Central memory CD4-positive, alpha-beta T cell (primary cell): ENCODE measurements around the gene PACSIN1.

Experiments used
- DNase-seq: peaks from one replicate; pipeline ENCODE4 v3.0.0; 2022

PACSIN1 gene

GRCh38 chr6:34515473-34516387 lies 49.9 kb downstream of the PACSIN1 start:
- no peak for DNase-seq

GRCh38 chr6:34516391-34517324 lies 50.8 kb downstream of the PACSIN1 start:
- no peak for DNase-seq

DNA sequence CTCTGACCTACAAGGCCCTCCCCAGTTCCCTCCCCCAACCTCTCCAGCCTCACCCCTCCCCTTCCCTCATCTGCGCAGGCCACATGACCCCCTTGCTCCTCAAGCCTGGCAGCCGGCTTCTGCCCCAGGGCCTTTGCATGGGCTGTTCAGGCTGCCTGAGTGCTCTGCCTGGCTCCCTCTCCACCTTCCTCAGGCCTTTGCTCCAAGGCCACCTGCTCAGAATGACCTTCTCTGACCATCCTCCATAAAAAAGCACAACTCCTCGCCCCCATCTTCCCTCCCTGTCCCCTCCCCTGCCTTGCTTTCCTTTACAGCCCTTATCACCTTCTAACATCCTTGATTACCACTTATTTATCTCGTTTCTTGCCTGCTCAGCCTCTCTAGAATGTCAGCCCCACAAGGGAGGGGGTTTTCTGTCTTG lies 51.6 kb downstream of the PACSIN1 start:
- no peak for DNase-seq

DNA sequence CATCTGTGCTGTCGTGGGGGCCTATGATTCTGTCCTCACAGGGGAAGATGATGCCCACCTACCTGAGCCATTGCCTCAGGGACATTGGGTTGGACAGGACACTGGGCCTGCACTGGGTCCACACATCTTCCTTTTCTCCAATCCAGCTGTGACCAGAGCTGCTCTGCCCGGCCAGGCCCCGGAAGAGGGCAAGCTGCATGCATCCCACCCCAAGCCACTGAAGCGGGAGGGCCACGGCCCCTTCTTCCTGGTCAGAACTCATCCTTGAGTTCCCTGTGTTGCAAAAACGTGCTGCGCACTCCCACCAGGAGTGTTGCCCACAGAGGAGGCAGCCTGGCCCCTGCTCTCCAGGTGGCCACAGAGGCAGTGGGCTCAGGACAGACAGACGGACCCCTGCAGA lies 52.1 kb downstream of the PACSIN1 start:
- DNase-seq: no peak

DNA sequence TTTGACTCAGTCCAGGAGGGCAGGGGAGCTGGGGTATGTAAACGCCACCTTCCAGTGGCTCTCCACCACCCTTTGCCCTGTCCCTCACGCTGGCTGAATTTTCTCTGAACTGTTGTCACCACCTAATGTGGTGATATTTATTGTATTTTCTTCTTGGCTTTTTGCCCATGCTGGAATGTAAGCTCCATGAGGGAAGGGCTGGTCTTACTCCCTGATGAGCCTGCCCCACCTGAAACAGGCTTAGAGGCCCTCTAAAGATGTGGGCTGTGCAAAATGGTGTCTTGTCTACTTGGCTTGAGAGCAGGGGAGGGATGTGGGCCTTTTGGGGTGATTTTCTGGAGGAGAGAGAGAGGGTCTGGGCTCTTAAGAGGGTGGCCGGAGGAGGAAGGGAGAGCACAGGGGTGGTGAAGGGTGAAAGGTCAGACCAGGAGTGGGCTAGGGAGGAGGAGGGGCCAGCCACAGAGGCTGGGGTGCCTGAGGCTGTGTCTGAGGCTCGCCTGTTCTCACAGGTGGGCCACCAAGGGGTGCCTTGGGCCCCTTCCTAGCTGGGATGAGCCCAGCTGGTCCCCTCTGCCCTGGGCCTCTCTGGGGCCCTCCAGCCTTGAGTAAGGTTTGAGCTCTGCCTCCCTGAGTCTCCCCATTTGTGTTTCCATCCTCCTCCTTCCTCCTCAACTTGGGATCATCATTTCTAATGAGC lies 52.9 kb downstream of the PACSIN1 start:
- no peak for DNase-seq

- no peak for DNase-seq
Observed at GRCh38 chr6:34519971-34520644, 54.2 kb downstream of the PACSIN1 start.

GRCh38 chr6:34520645-34521462 lies 55.0 kb downstream of the PACSIN1 start:
- no peak for DNase-seq

DNA sequence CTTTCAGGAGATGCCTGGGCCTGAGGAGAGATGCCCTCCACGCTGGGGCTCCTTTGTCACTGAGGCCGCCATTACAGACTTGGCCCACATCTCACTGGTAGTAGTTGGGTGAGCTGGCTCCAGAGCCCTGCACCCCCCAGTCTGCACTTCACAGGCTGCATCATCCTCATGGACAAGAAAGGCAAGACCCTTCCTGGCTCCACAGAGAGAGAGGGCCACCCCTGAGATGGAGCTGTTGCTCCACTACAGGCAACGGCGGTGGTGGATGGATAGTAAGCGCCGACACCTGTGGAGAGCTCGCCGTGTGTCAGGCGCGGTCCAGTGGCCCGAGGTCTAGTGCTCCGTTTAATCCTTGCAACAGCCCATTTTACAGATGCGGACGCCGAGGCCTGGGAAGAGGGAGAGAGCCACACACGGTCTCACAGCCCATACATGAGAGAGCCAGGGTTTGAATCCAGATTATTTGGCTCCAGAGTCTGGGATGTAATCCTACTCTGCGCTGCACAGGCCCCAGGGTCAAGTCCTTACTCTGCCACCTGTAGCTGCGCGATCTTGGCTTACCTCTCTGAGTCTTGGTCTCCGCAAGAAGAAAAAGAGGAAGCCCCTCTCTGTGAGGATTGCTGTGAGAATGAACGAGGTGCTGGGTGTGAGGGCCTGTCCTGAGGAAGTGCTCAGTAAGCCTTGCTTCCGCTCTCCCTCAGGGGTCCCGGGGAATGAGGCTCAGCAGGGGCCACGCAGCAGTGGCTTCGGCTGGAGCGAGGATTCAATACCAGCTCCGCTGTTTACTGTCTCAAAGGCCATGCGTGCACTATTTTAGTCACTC lies 55.8 kb downstream of the PACSIN1 start:
- no peak for DNase-seq

DNA sequence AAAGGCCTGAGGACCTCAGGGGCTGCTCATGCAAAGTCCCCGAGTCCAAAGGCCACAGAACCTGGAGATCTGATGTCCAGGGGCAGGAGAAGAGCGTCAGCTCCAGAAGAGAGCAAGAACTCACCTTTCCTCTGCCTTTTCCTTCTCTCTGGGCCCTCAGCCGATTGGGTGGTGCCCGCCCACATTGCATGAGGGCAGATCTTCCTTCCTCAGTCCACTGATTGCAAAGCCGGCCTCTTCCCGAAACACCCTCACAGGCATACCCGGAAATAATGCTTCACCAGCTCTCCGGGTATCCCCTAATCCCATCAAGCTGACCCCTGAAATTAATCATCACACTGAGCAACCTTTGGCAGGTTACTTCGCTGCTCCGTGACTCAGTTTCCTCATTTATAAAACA lies 56.9 kb downstream of the PACSIN1 start:
- DNase-seq: no peak

GRCh38 chr6:34523441-34524206 lies 57.7 kb downstream of the PACSIN1 start:
- DNase-seq: no peak

DNA sequence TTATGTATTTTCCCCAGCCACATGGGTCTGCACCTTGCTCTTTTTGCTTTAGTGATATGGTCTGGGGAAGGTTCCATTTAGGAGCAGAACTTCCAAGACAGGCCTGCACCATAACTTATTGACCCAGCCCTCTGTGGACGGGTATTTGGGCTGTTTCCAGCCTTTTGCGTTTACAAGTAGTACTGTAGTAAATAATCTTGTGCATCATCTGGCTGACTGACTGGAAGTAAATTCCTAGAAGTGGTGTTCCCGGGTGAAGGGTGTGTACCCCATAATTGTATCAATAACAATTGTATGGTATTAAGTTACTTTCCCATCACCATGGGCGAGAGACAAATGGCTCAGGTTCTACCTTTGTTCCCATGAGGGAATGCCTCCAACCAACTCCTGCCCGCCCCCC lies 58.6 kb downstream of the PACSIN1 start:
- DNase-seq: no peak

DNA sequence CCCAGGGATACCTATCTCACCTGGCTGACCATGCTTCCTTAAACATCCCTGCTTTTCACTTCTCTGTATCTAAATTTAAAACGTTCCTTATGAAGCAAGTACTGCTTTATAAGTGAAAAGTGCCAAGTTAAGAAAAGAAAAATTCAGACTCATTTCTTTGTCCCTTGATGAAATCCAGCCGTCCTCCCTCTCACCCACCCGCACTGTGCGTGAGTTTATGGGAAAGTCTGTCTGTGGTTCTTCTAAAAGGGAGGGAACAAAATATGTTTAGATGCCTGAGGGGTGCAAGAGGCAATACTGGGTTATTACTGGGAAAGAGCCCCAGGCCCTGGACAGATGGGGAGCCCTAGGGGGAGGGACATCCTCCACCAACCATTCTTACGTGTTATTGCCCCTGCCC lies 59.1 kb downstream of the PACSIN1 start:
- no peak for DNase-seq

GRCh38 chr6:34525431-34526175 lies 59.7 kb downstream of the PACSIN1 start:
- DNase-seq: no peak

DNA sequence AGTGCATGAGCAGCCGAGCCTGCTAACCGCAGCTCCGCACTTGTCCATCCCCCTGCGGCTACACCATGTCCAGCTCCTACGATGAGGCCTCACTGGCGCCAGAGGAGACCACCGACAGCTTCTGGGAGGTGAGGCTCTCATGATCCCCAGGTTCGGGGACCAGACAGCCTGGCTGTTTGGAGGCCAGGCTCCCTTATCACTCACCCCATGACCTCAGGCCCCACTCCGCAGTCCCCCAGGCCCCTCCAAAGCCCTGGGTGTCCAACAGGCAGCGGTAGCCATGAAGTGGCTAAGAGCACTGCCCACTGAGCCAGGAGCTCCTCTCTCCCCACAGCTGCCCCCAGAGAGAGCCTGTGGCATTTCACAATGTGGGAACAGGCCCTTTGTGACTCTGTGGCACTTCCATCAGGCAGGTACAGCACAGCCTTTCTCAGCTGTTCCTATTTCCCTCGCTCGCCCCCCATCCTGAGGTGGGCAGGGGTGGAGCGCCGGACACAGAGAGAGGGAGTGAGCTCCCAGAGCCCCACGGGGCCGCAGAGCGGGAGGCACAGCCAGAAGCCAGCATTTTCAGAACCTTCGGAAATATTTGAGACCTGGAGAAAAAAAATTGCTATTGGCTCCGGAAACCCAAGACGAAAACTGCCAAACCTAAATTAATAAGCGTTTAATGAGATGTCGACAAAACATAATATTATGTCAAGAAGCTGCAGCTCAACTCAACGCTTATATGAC lies 60.5 kb downstream of the PACSIN1 start:
- DNase-seq: no peak

DNA sequence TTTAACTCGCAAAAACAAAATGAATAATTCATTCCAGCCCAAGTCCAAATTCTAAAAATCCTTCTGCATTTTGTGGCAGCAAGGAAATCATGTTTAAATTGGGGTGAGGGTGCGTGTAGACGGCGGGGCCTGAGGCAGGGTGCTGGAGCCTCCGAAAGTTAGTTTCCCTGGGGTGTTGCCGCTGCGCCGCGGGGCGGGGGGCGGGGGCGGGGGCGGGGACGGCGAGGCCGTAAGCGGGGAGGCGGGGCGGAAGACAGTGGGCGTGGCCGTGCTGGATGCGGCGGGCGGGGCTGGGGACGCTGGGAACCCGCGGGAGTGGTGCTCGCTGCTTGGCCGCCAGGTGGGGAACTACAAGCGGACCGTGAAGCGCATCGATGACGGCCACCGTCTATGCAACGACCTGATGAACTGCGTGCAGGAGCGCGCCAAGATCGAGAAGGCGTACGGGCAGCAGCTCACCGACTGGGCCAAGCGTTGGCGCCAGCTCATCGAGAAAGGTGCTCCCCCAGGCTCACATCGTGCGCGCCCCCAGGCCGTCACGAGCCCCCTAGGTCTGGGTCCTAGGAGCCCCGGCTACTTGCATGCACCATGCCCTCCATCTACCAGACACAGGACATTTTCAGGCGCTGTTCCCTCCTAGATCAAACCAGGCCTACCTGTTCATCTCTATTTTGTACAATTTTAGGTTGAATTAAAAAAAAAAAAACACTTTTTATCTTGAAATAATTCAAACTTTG lies 61.3 kb downstream of the PACSIN1 start:
- peak; percentile 91 for DNase-seq

- no peak for DNase-seq
Observed at GRCh38 chr6:34527751-34528670, 62.1 kb downstream of the PACSIN1 start.
